GM10266 (cell line): ENCODE data around the gene WNK2.

Source experiments
- DNase-seq: peaks from one replicate; pipeline ENCODE4 v3.0.0; 2012; ENCODE audit errors: extremely low spot score
- TF ChIP-seq, protein P1 (sequence below): IDR thresholded peaks from 2 replicates; pipeline ENCODE4 v1.5.1; 2012; ENCODE audit warnings: mild to moderate bottlenecking, low read depth; ENCODE audit not compliant: control insufficient read depth, insufficient read depth; ENCODE audit errors: missing control alignments

Gene WNK2

GRCh38 chr9:93187047-93187446, 3.1 kb downstream of the WNK2 start:
- no peak for DNase-seq
- TF ChIP-seq, protein P1, sequence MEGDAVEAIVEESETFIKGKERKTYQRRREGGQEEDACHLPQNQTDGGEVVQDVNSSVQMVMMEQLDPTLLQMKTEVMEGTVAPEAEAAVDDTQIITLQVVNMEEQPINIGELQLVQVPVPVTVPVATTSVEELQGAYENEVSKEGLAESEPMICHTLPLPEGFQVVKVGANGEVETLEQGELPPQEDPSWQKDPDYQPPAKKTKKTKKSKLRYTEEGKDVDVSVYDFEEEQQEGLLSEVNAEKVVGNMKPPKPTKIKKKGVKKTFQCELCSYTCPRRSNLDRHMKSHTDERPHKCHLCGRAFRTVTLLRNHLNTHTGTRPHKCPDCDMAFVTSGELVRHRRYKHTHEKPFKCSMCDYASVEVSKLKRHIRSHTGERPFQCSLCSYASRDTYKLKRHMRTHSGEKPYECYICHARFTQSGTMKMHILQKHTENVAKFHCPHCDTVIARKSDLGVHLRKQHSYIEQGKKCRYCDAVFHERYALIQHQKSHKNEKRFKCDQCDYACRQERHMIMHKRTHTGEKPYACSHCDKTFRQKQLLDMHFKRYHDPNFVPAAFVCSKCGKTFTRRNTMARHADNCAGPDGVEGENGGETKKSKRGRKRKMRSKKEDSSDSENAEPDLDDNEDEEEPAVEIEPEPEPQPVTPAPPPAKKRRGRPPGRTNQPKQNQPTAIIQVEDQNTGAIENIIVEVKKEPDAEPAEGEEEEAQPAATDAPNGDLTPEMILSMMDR, result no peak

GRCh38 chr9:93187574-93187973, 3.6 kb downstream of the WNK2 start:
- DNase-seq, result no peak
- TF ChIP-seq, protein P1, result no peak

GRCh38 chr9:93188426-93189368, 4.8 kb downstream of the WNK2 start:
- no peak for DNase-seq
- TF ChIP-seq, protein P1, result no peak

GRCh38 chr9:93189369-93190132, 5.6 kb downstream of the WNK2 start:
- DNase-seq, result no peak
- TF ChIP-seq, protein P1, result no peak

- TF ChIP-seq, protein P1, result no peak
- no peak for DNase-seq
These were observed 6.2 kb downstream of the WNK2 start for GRCh38 chr9:93190133-93190525.

DNA sequence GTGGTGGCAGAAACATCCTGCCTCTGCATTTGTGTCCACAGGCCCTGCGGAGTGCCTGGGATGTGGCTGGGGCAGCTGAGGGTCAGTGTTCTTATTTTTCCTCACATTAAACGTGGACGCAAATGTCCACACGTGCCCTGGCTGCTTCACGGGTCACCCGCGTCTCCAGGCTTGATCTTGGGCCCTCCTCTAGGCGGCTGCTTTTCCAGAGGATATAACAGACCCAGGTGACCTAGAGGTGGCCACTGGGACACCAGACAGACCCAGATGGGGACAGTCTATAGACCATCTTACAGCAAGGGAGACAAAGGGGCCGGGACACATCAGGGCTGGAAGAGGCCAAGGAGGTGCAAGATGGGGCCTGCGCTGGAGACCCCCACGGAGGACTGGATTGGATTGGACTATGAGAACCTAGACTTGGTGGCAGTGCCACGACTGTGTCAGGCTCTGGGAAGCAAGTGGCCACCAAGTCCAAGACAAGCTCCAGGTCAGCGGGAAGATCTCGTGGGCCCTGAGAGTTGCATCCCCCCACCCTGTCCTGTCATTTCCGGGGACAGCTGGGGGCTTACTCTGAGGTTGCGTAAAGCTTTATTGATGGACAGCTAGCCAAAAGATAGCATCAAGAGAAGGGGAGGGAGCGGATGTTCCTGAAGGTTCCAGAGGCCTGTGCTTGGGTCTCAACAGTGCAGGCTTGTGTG, 6.9 kb downstream of the WNK2 start:
- no peak for DNase-seq
- TF ChIP-seq, protein P1, result no peak
